ENCODE data around the gene PFN1.

Gene PFN1

DNA sequence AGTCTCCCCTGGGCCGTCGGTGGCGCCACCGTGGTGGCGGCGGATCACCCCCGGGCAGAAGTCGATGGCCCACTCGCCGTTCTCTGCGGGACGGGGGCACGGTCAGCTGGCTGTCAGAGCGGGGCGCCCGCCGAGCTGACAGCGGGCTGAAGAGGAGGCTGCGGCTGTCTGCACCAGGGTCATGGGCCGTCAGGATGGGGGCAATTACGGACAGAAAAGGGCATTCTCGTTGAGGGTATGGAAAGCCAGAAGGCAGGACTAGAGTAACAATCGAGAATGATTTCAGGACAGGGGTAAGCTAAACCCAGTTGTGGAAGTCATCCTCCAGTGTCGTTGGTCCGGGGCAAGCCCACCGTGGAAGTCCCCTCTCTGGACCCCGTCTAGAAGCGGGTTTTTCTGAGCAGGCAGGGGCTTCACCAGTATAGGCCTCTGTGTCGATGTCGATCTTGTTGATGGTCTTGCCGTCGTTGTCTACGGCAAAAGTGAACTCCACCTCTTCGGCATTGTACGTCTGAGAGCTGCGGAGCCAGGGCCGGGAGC lies 47.2 kb downstream of the PFN1 start:
- H3K4me3 ChIP-seq (ENCODE audit: low read depth, low read length) = no peak overlapping the region
- DNase-seq (ENCODE audit: low read depth) = no peak

DNA sequence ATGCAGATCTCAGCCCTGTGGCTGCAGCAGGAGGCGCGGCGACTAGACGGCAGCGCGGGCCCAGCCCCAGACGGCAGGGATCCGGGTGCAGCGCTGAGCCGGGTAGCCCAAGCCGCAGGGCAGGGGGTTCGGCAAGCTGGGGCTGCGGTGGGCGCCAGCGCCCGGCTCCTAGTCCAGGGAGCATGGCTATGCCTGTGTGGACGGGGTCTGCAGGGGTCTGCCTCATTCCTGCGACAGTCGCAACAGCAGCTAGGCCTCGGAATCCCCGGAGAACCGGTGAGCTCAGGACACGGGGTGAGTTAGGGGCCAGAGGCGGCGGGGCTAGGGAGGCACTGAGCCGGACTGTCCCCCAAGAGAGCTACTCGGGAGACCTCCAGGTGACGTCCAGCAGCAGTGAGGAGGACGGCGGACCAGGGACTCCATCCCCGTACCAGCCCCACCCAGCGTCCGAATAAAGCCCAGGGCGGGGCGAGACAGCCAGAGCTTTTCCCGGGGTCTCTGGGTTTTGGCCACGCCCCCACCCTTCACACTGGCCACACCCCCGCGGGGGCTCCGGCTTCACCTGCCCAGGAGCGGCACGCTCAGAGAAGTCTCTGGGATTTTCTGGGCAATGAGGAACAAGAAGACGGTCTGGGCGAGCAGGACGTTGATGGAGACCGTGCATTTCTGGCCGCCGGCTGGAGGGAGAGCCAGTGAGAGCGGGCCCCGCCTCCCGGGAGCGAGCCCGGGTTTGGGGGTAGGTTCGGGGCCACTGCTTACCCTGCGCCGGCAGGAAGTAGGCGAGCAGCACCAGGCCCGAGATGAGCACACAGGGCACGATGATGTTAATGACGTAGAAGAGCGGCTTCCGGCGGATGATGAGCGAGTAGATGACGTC lies 47.9 kb downstream of the PFN1 start:
- DNase-seq (ENCODE audit: low read depth) = no peak
- H3K4me3 ChIP-seq (ENCODE audit: low read depth, low read length) = peak overlapping the region; percentile 53

DNA sequence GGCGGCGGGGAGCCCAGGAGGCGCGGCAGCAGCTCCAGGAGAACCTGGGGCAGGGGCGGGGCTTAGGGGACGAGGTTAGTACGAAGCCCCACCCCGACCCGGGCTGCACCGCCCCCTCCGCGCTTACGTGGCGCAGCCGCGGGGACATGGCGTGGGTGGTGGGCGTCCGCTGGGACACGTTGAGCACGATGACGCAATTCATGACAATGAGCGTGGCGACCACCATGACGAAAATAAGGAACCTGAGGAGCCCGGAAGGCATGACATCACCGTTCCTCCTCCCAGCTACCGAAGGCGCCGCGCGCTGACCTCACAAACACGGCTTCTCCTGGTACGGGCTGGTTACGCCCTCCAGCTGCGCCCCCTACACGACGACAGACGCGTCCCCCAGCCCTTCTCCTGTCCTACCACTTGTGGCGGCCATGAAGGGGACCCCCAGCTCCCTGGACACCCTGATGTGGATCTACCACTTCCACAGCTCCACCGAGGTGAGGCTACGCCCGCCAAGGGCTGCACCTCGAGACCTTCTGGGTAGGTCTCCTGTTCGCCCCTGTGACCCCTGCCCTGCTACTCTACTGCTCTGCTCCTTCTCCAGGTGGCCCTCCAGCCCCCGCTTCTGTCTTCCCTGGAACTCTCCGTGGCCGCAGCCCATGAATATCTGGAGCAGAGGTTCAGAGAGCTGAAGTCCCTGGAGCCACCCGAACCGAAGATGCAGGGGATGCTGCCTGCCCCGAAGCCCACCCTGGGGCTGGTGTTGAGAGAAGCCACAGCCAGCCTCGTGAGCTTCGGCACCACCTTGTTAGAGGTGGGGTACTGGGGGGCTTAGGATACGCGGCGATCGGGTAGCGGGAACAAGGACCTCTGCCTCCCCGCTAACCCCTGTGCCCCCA lies 48.7 kb downstream of the PFN1 start, which contains the start of gene C17orf107:
Gene C17orf107 (plus strand): TSS at position 196 of the 890 bp plus-strand sequence. CDS start 227 bp downstream, at position 423.
- H3K4me3 ChIP-seq (ENCODE audit: low read depth, low read length) = peak within 1 kb of the TSS; percentile 53
- peak; percentile 80 for DNase-seq (ENCODE audit: low read depth)

DNA sequence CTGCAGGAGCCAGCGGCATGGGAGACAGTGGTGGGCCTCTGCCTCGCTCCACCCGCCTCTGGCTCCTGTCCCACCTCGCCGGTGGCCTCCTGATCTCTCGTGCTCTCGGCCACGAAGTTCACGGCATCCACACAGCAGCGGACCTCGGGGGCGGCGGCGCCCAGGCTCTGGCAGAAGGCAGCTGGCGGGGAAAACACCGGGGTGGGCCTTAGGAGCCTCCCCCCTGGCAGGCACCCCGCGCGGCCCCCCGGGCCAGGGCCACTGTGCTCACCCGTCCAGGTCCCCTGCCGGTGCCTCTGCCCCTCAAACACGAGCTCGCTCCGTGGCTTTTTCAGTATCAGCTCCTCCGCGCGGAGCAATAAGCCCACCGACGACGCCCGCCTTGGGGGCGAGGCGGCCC lies 49.4 kb downstream of the PFN1 start:
- DNase-seq (ENCODE audit: low read depth) = no peak
- H3K4me3 ChIP-seq (ENCODE audit: low read depth, low read length) = peak overlapping the region; percentile 53

DNA sequence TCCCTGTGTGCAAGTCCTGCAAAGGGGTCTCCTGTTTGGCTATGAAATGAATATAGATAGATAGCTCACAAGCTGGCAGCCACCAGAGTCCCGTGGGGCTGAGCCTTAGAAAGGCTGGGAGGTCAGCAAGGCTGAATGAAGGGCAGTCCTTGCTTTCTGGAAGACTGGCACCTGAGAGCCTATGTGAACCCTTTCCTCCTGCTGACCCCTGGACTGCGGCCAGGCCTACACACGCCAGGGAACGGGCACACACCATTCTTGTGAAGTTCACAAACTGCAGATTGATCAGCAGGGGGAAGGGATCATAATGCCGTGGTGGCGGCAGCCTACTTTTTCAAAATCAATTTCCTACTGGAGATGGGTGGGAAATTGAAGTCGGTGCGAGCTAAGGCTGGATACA lies 50.0 kb downstream of the PFN1 start:
- DNase-seq (ENCODE audit: low read depth) = no peak
- H3K4me3 ChIP-seq (ENCODE audit: low read depth, low read length) = peak overlapping the region; percentile 53

DNA sequence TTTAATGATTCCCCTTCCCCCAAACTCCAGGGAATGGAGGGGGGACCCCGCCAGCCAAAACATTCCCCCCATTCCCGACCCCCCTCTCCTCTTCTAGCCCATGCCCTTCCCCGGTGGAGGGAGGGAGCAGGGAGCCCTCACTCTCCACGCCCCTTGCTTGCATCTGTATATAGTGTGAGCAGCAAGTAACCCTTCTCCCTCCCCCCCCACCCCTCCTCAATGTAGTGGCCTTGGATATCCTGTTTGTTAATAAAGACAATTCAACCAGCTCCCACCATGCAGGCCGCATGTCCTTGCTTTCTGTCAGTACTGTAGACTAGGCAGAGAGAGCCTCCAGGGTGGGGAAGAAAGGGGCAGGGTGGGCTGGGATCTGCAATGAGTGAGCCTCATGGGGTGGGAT lies 50.5 kb downstream of the PFN1 start:
- no peak overlapping the region for H3K4me3 ChIP-seq (ENCODE audit: low read depth, low read length)
- no peak for DNase-seq (ENCODE audit: low read depth)

DNA sequence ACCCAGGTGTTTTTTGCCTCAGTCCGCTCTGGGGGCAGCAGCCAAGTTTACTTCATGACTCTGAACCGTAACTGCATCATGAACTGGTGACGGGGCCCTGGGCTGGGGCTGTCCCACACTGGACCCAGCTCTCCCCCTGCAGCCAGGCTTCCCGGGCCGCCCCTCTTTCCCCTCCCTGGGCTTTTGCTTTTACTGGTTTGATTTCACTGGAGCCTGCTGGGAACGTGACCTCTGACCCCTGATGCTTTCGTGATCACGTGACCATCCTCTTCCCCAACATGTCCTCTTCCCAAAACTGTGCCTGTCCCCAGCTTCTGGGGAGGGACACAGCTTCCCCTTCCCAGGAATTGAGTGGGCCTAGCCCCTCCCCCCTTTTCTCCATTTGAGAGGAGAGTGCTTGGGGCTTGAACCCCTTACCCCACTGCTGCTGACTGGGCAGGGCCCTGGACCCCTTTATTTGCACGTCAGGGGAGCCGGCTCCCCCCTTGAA lies 51.1 kb downstream of the PFN1 start:
- no peak for DNase-seq (ENCODE audit: low read depth)
- H3K4me3 ChIP-seq (ENCODE audit: low read depth, low read length) = no peak overlapping the region

DNA sequence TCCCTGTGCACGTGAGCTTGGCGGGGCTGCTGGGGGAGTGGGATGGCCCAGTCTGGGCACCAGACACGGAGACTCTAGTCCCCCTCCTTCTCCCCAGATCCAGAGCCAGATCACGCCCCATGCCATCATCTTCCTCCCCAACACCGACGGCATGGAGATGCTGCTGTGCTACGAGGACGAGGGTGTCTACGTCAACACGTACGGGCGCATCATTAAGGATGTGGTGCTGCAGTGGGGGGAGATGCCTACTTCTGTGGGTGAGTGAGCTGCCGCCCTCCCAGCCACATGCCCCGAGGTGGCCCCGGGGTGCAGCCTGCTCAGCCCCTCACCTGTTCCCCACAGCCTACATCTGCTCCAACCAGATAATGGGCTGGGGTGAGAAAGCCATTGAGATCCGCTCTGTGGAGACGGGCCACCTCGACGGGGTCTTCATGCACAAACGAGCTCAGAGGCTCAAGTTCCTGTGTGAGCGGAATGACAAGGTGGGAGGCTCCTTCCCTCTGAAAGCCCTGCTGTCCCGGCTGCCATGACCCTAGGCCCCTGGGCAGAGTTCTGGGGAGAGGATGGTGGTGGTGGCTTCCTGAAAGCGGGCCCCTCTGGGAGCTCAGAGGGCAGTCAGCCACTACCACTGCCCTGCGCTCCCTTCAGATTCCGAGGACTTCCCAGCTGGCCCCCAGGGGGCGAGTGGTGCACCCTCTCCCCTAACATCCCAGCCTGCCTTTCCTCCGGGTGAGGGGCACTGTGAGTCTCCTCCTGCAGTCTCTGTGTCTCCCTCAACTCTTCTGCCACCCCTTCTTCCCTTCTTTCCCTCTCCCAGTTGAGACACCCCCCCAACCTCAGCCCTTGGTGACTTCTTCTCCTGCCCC lies 51.8 kb downstream of the PFN1 start:
- no peak overlapping the region for H3K4me3 ChIP-seq (ENCODE audit: low read depth, low read length)
- DNase-seq (ENCODE audit: low read depth) = no peak

DNA sequence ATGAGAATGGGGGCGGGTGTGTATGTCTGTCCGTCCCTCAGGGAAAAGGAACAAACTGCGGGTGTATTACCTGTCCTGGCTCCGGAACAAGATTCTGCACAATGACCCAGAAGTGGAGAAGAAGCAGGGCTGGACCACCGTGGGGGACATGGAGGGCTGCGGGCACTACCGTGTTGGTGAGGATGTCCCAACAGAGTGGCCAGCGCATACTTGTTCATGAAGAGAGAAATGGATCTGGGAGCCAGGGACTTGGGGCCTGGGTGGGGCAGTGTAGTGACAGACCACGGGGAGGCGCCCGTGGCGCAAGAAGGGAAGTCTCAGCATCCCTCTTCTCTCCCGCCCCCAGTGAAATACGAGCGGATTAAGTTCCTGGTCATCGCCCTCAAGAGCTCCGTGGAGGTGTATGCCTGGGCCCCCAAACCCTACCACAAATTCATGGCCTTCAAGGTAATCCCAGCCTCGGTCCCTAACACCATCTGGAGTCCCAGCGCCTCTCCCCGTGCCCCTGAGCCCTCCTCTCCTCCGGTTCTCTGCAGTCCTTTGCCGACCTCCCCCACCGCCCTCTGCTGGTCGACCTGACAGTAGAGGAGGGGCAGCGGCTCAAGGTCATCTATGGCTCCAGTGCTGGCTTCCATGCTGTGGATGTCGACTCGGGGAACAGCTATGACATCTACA lies 52.5 kb downstream of the PFN1 start:
- no peak overlapping the region for H3K4me3 ChIP-seq (ENCODE audit: low read depth, low read length)
- DNase-seq (ENCODE audit: low read depth) = no peak
